ENCODE measurements around the gene IP6K1. TPM values are rescaled to one million over a fixed set of nuclear protein-coding genes. Genes with fewer than 3 reads are reported as not detected.

Gene IP6K1
- total RNA-seq, 1 experiment from 2014 or later = 42.2 TPM

DNA sequence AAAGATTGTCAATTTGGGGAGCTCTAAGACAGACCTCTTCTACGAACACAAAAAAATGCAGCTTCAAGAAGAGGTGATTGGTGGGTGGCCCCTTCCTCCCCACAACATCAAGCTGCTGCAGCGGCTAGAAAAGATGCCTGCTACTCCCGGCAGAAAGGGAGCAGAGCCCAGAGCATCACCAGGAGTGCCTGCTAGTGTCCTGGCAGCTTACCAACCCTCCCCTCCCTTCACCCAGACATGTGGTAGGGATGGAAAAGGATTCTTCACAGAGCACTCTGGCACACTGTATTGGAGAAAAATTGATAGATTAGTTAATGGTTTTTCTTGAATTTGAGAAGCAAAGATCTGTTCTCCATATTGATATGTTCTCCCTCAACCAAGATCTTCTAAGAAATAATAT is 10.8 kb downstream of the IP6K1 start:
- H3K27ac ChIP-seq (ENCODE audit: insufficient read length, low read depth, low read length) = no peak overlapping the region
- H2BK120ac ChIP-seq (ENCODE audit: low read depth, low read length, poor library complexity, severe bottlenecking) = no peak overlapping the region
- H3K18ac ChIP-seq (ENCODE audit: insufficient read length, low read depth, low read length) = no peak overlapping the region
- H4K20me1 ChIP-seq (ENCODE audit: control insufficient read depth, insufficient read depth, insufficient read length) = no peaks in the 10 kb centered on the region
- TF ChIP-seq, protein P1, sequence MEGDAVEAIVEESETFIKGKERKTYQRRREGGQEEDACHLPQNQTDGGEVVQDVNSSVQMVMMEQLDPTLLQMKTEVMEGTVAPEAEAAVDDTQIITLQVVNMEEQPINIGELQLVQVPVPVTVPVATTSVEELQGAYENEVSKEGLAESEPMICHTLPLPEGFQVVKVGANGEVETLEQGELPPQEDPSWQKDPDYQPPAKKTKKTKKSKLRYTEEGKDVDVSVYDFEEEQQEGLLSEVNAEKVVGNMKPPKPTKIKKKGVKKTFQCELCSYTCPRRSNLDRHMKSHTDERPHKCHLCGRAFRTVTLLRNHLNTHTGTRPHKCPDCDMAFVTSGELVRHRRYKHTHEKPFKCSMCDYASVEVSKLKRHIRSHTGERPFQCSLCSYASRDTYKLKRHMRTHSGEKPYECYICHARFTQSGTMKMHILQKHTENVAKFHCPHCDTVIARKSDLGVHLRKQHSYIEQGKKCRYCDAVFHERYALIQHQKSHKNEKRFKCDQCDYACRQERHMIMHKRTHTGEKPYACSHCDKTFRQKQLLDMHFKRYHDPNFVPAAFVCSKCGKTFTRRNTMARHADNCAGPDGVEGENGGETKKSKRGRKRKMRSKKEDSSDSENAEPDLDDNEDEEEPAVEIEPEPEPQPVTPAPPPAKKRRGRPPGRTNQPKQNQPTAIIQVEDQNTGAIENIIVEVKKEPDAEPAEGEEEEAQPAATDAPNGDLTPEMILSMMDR (conservative IDR thresholded peaks at IDR 0.05) = no peak
- no peak overlapping the region for H3K23ac ChIP-seq (ENCODE audit: insufficient read length, low read depth, low read length)
- peaks cover 15% of the 10 kb centered on the region for H3K79me1 ChIP-seq (ENCODE audit: insufficient read depth, low read depth, low read length, poor library complexity, severe bottlenecking)
- no peaks in the 10 kb centered on the region for H3K4me1 Mint-ChIP-seq
- no peaks in the 10 kb centered on the region for H3K27me3 ChIP-seq (ENCODE audit: insufficient read depth, low read length)
- no peaks in the 10 kb centered on the region for H3K9me3 ChIP-seq (ENCODE audit: control insufficient read depth, low read depth, low read length)
- H3K14ac ChIP-seq (ENCODE audit: insufficient read depth, low read length) = no peak overlapping the region
- H3K9ac ChIP-seq (ENCODE audit: extremely low read depth, insufficient read length, low read length) = no peak overlapping the region
- no peak overlapping the region for H3K4me3 Mint-ChIP-seq
- peak overlapping the region in 1 of 3 experiments; percentile 34; a peak in 3 of 7 replicates for H3K27ac Mint-ChIP-seq
- no peaks in the 10 kb centered on the region for H3K9me3 Mint-ChIP-seq
- H3K79me2 ChIP-seq (ENCODE audit: insufficient read depth, low read length) = peaks cover 10% of the 10 kb centered on the region; the same call in 1 of the 2 replicates
- no peak overlapping the region for H4K91ac ChIP-seq (ENCODE audit: insufficient read length, low read depth, low read length)
- H2AK5ac ChIP-seq (ENCODE audit: insufficient read length, low read length) = no peak overlapping the region
- no peak overlapping the region for H4K5ac ChIP-seq (ENCODE audit: insufficient read length, low read depth, low read length)
- H3T11ph ChIP-seq (ENCODE audit: low read length) = no peak overlapping the region
- H2BK15ac ChIP-seq (ENCODE audit: low read depth, low read length) = no peak overlapping the region
- no peak for DNase-seq
- H3K27me3 Mint-ChIP-seq (ENCODE audit: low read depth) = no peaks in the 10 kb centered on the region
- H3K4me1 ChIP-seq (ENCODE audit: insufficient read depth, low read length) = no peaks in the 10 kb centered on the region
- H2BK5ac ChIP-seq (ENCODE audit: insufficient read length, low read length) = no peak overlapping the region
- no peaks in the 10 kb centered on the region for H3K23me2 ChIP-seq (ENCODE audit: insufficient read length, low read depth, low read length, poor library complexity, severe bottlenecking)
- H3K36me3 Mint-ChIP-seq (ENCODE audit: insufficient read depth in 1 of 3, low read depth in 3 of 3) = peaks cover 10 to 23% (median 22%) of the 10 kb centered on the region in 3 experiments; a peak in 6 of 7 replicates
- H3K4ac ChIP-seq (ENCODE audit: low read depth, low read length) = no peak overlapping the region
- WGBS (ENCODE audit: extremely low coverage, insufficient read length, low lambda C conversion rate) = no CpG with 5 or more reads among the region's 3 CpGs
- no peak overlapping the region for H2AFZ ChIP-seq (ENCODE audit: low read length)
- H4K8ac ChIP-seq (replicated peaks; ENCODE audit: insufficient read length, low read depth, low read length) = no peak overlapping the region
- H3K4me2 ChIP-seq (ENCODE audit: insufficient read depth, insufficient read length, low read length) = no peak overlapping the region
- H3K56ac ChIP-seq (ENCODE audit: insufficient read length, low read depth, low read length) = no peak overlapping the region
- no peak overlapping the region for H2BK12ac ChIP-seq (ENCODE audit: insufficient read length, low read depth, low read length)
- no peak overlapping the region for H2BK20ac ChIP-seq (ENCODE audit: low read depth, low read length, poor library complexity, severe bottlenecking)
